Fibroblast of lung (primary cell): ENCODE measurements around the gene TCERG1L.

Source experiments
- EZH2 ChIP-seq: IDR thresholded peaks from 2 replicates; pipeline ENCODE4 v1.5.1; 2012; ENCODE audit warnings: low read length, control low read depth, mild to moderate bottlenecking; ENCODE audit errors: missing control alignments
- TF ChIP-seq, protein P1 (sequence below), 2 donors: IDR thresholded peaks in 1 of 2; conservative IDR thresholded peaks in 1 of 2; 1 replicate in 1 of 2; 2 replicates in 1 of 2; pipeline ENCODE4 v1.5.1; 2011 to 2012; ENCODE audit warnings: low read length in 2 of 2, control low read depth in 1 of 2, inconsistent platforms in 1 of 2, low read depth in 1 of 2, mild to moderate bottlenecking in 1 of 2

GRCh38 chr10:131195558-131196159 lies 115.9 kb downstream of the TCERG1L start:
- TF ChIP-seq, protein P1, sequence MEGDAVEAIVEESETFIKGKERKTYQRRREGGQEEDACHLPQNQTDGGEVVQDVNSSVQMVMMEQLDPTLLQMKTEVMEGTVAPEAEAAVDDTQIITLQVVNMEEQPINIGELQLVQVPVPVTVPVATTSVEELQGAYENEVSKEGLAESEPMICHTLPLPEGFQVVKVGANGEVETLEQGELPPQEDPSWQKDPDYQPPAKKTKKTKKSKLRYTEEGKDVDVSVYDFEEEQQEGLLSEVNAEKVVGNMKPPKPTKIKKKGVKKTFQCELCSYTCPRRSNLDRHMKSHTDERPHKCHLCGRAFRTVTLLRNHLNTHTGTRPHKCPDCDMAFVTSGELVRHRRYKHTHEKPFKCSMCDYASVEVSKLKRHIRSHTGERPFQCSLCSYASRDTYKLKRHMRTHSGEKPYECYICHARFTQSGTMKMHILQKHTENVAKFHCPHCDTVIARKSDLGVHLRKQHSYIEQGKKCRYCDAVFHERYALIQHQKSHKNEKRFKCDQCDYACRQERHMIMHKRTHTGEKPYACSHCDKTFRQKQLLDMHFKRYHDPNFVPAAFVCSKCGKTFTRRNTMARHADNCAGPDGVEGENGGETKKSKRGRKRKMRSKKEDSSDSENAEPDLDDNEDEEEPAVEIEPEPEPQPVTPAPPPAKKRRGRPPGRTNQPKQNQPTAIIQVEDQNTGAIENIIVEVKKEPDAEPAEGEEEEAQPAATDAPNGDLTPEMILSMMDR (conservative IDR thresholded peaks at IDR 0.05 in 1 of 2, IDR thresholded peaks at IDR 0.05 in 1 of 2; ENCODE audit: low read depth in 1 of 2, low read length in 2 of 2), result no peak
- TF ChIP-seq EZH2, result no peak
